Natural killer cell (primary cell): ENCODE measurements around the gene ACADSB. TPM values are rescaled to one million over a fixed set of nuclear protein-coding genes. Genes with fewer than 3 reads are reported as not detected.

ENCODE experiments used
- ATAC-seq, 3 donors: fragments of 150-1000 bp in 2 of 3; fragments of 200-7000 bp in 1 of 3; cut with Tn5 transposase; 1 replicate in 1 of 3; 2 replicates in 2 of 3; pipeline ENCODE4 v1.10.0; 2021; ENCODE audit warnings: mild to moderate bottlenecking in 2 of 3, moderate library complexity in 2 of 3
- DNase-seq, 2 donors: peaks; one replicate each; pipeline versions ENCODE4 v3.0.0 to v3.0.0-alpha.2; 2013 to 2021; ENCODE audit warnings: mixed read lengths in 1 of 2
- H3K27ac ChIP-seq: one replicate; pipeline ENCODE4 v1.5.1; 2013; ENCODE audit warnings: mild to moderate bottlenecking, low read length
- H3K27me3 ChIP-seq: one replicate; pipeline ENCODE4 v1.6.1; 2013; ENCODE audit warnings: low read length; ENCODE audit not compliant: control insufficient read depth, insufficient read depth
- H3K36me3 ChIP-seq: one replicate; pipeline ENCODE4 v1.6.1; 2013; ENCODE audit warnings: low read length; ENCODE audit not compliant: control insufficient read depth, insufficient read depth
- H3K4me1 ChIP-seq: one replicate; pipeline ENCODE4 v1.6.1; 2013; ENCODE audit warnings: low read length; ENCODE audit not compliant: control insufficient read depth, insufficient read depth
- H3K4me3 ChIP-seq: one replicate; pipeline ENCODE4 v1.5.1; 2013; ENCODE audit warnings: low read length
- H3K9me3 ChIP-seq: one replicate; pipeline ENCODE4 v1.6.1; 2013; ENCODE audit warnings: low read length; ENCODE audit not compliant: control insufficient read depth, insufficient read depth
- H3K27ac Mint-ChIP-seq, 2 donors: one replicate each; pipeline ENCODE4 v1.8.0; 2022; ENCODE audit warnings: mild to moderate bottlenecking in 2 of 2, mixed read lengths in 2 of 2, moderate library complexity in 1 of 2
- H3K27me3 Mint-ChIP-seq, 2 donors: one replicate each; pipeline ENCODE4 v1.8.0; 2022; ENCODE audit warnings: low read depth in 2 of 2, mixed read lengths in 2 of 2
- H3K36me3 Mint-ChIP-seq: one replicate; pipeline ENCODE4 v1.8.0; 2022; ENCODE audit warnings: mixed read lengths
- H3K4me1 Mint-ChIP-seq, 2 donors: one replicate each; pipeline ENCODE4 v1.8.0; 2022; ENCODE audit warnings: mixed read lengths in 2 of 2
- H3K4me3 Mint-ChIP-seq: one replicate; pipeline ENCODE4 v1.8.0; 2022; ENCODE audit warnings: mild to moderate bottlenecking, moderate library complexity, mixed read lengths
- H3K9me3 Mint-ChIP-seq, 2 donors: one replicate each; pipeline ENCODE4 v1.8.0; 2022; ENCODE audit warnings: mixed read lengths in 2 of 2
- WGBS: methylation state at CpG from one replicate; pipeline ENCODE4 v1.1.7; 2013; ENCODE audit warnings: missing lambda C conversion rate; ENCODE audit not compliant: insufficient coverage; 5-methylcytosine and 5-hydroxymethylcytosine counted together
- intact Hi-C: fragments of 100-400 bp; cut with micrococcal nuclease; formaldehyde crosslinking; loops from one replicate; pipeline ENCODE4 v1.14.2; 2022
- total RNA-seq, 4 donors: library from RNA; stranded (reverse); fragments of 120-200 nt in 1 of 4; gene quantifications; one replicate each; pipeline versions ENCODE4 v1.2.3 to v1.2.4, GENCODE V29; 2013 to 2022
- TF ChIP-seq, protein P1 (sequence below): fragments of 200-600 bp; IDR thresholded peaks from one replicate; pipeline ENCODE4 v1.8.0; 2022; ENCODE audit warnings: antibody characterized with exemption

Gene ACADSB
- total RNA-seq, 3 donors from 2014 or later (not counting 1 experiment from before 2014, with no cell fraction given), result 20.8 to 27.3 (median 22.4) TPM

DNA sequence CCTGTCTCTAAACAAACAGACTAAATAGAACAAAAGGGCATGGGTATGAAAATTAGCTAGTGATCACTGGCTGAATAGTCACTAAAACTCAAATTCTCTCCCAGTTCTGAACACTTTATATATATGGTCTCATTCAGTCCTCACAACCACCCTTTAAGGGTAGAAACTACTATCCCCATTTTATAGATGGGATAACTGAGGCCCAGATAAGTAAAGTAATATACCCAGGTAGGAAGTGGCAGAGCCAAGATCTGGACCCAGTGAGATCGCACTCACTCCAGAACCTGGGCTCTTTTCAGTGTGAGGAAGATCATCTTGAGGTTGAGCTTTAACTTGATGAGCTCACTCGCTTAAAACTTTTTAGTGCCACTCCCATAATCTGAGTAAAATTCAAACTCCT, 24.1 kb upstream of the ACADSB start:
- peaks cover 14 to 17% of the 10 kb centered on the region in 2 donors for H3K4me1 Mint-ChIP-seq
- no peak overlapping the region for H3K27ac ChIP-seq
- TF ChIP-seq, protein P1, sequence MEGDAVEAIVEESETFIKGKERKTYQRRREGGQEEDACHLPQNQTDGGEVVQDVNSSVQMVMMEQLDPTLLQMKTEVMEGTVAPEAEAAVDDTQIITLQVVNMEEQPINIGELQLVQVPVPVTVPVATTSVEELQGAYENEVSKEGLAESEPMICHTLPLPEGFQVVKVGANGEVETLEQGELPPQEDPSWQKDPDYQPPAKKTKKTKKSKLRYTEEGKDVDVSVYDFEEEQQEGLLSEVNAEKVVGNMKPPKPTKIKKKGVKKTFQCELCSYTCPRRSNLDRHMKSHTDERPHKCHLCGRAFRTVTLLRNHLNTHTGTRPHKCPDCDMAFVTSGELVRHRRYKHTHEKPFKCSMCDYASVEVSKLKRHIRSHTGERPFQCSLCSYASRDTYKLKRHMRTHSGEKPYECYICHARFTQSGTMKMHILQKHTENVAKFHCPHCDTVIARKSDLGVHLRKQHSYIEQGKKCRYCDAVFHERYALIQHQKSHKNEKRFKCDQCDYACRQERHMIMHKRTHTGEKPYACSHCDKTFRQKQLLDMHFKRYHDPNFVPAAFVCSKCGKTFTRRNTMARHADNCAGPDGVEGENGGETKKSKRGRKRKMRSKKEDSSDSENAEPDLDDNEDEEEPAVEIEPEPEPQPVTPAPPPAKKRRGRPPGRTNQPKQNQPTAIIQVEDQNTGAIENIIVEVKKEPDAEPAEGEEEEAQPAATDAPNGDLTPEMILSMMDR, result no peak

DNA sequence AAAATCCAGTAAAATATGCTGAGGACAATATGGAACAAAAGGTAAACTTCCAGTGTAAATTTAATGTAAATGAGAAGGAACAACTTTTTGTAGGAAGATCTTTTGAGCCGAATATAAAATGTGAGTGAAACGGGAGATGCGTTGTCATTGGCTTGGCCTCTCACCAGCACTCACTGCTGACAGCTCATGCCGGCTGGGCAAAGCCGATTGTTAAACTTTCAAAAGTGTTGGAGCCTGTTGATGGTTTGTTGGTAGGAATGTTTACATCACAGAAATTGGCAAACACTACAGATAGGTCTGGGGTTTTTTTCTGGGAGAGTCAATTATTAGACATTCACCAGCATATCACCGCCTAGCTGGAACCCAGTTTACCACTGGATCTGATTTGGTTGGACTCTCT, 22.5 kb upstream of the ACADSB start:
- no peak overlapping the region for H3K4me3 ChIP-seq
- Mint-ChIP-seq H3K27me3 (no peaks in the 10 kb centered on the region), H3K4me1 (peaks cover 1% of the 10 kb centered on the region in 2 donors), H3K27ac (no peak overlapping the region), H3K9me3 (no peaks in the 10 kb centered on the region), H3K4me3 (no peak overlapping the region), H3K36me3 (peaks cover 5% of the 10 kb centered on the region)
- H3K36me3 ChIP-seq, result peaks cover 2% of the 10 kb centered on the region
- no peak for DNase-seq
- H3K4me1 ChIP-seq, result no peaks in the 10 kb centered on the region
- no peaks in the 10 kb centered on the region for H3K9me3 ChIP-seq
- intact Hi-C loops, result no loop called here
- H3K27me3 ChIP-seq, result no peaks in the 10 kb centered on the region
- no peak overlapping the region for H3K27ac ChIP-seq
- ATAC-seq, result no peak
- 97% methylated on average over 5 of the region's 6 CpGs for WGBS
- TF ChIP-seq, protein P1, result no peak

More for the DNA sequence above, 24.1 kb upstream of the ACADSB start:
- H3K27ac Mint-ChIP-seq, result no peak overlapping the region
- ATAC-seq (no peak), DNase-seq (no peak)
- intact Hi-C loops, result no loop called here
- H3K27me3 ChIP-seq, result no peaks in the 10 kb centered on the region
- H3K36me3 Mint-ChIP-seq, result peaks cover 5% of the 10 kb centered on the region
- WGBS, result 96% methylated on average over 2 of the region's 2 CpGs
- no peak overlapping the region for H3K4me3 ChIP-seq
- no peak overlapping the region for H3K4me3 Mint-ChIP-seq
- H3K9me3 ChIP-seq, result no peaks in the 10 kb centered on the region
- H3K27me3 Mint-ChIP-seq, result no peaks in the 10 kb centered on the region
- H3K9me3 Mint-ChIP-seq, result no peaks in the 10 kb centered on the region
- peaks cover 8% of the 10 kb centered on the region for H3K4me1 ChIP-seq
- H3K36me3 ChIP-seq, result peaks cover 1% of the 10 kb centered on the region

DNA sequence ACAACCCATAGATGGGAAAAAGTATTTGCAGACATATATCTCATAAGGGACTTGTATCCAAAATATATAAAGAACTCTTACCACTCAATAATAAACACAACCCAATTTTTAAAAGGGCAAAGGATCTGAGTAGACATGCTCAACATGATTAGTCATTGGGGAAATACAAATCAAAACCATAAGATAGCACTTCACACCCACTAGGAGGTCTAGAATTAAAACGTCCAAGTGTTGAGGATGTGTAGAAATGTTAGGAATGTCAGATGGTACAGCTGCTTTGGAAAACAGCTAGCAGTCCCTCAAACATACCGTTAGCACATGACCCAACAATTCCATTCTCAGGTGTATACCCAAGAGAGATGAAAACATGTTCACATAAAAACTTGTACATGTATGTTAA, 20.3 kb upstream of the ACADSB start:
- intact Hi-C loops, result no loop called here
- no peak overlapping the region for H3K27ac ChIP-seq
- H3K4me1 Mint-ChIP-seq, result no peaks in the 10 kb centered on the region
- DNase-seq, result no peak
- H3K4me3 ChIP-seq, result no peak overlapping the region
- no peaks in the 10 kb centered on the region for H3K9me3 ChIP-seq
- no peak overlapping the region for H3K4me3 Mint-ChIP-seq
- peaks cover 17% of the 10 kb centered on the region for H3K36me3 ChIP-seq
- H3K27me3 Mint-ChIP-seq, result no peaks in the 10 kb centered on the region
- no peak for ATAC-seq
- H3K36me3 Mint-ChIP-seq, result peaks cover 5% of the 10 kb centered on the region
- no peak overlapping the region for H3K27ac Mint-ChIP-seq
- no peaks in the 10 kb centered on the region for H3K4me1 ChIP-seq
- H3K9me3 Mint-ChIP-seq, result no peaks in the 10 kb centered on the region
- H3K27me3 ChIP-seq, result no peaks in the 10 kb centered on the region
- no CpG with 5 or more reads among the region's 2 CpGs for WGBS
- TF ChIP-seq, protein P1, result no peak

DNA sequence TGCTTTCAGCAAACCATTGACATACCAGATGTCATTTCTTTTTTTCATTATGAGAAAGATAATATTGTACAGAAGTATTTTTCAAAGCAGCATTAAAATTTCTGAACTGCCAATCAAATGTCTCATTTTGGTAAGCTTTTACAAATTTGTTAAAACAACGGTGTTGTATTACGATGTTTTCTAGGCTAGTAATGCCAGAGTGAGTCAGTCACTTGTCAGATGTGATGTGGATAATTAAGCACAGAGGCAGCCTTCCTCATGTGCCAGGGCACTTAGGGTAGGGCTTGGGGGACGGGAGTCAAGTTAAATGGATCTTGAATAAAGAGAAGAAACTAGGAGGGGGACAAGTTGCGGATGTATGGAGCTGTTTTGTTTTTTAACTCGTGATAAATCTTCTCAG, 18.5 kb upstream of the ACADSB start:
- Histone ChIP-seq H3K9me3 (no peaks in the 10 kb centered on the region), H3K27me3 (no peaks in the 10 kb centered on the region), H3K27ac (no peak overlapping the region), H3K4me1 (no peaks in the 10 kb centered on the region), H3K36me3 (peaks cover 33% of the 10 kb centered on the region), H3K4me3 (no peak overlapping the region)
- Mint-ChIP-seq H3K9me3 (no peaks in the 10 kb centered on the region), H3K4me3 (no peak overlapping the region), H3K27me3 (no peaks in the 10 kb centered on the region), H3K4me1 (no peaks in the 10 kb centered on the region), H3K27ac (peak overlapping the region; percentile 10 to 49), H3K36me3 (peaks cover 5% of the 10 kb centered on the region)
- TF ChIP-seq, protein P1, result no peak
- intact Hi-C loops, result no loop called here
- WGBS, result 87% methylated on average over 4 of the region's 5 CpGs
- DNase-seq (no peak), ATAC-seq (no peak)
